H54 (cell line): ENCODE results near the gene SVOP.
"Not testable (repeated sequence)": the region's sequence is repeated elsewhere in the genome, so short reads cannot be mapped to it uniquely, and the experiment has no call there.

ENCODE experiments used
- DNase-seq: peaks from one replicate; pipeline ENCODE4 v3.0.0; 2011; ENCODE audit warnings: low spot score, mixed read lengths; ENCODE audit not compliant: insufficient read length
- FAIRE-seq: peaks from 3 replicates; lab custom pipeline; 2011; peaks lifted over from hg19 to GRCh38; lab: Jason Lieb, UNC
- POLR2A ChIP-seq: IDR thresholded peaks from 2 replicates; pipeline ENCODE4 v1.6.1; 2011; ENCODE audit warnings: low read depth, mild to moderate bottlenecking, low read length

The SVOP gene

GRCh38 chr12:109020796-109021380 lies at the start of gene SVOP:
SVOP (minus strand) TSS chr12:109021068; CDS start chr12:109020868, 200 bp downstream.
- TF ChIP-seq POLR2A: no peak
- FAIRE-seq (no peak), DNase-seq (peak; percentile 82)

GRCh38 chr12:109069307-109070271 lies 48.7 kb upstream of the SVOP start:
- FAIRE-seq: no peak
- DNase-seq: no peak
- no peak for TF ChIP-seq POLR2A

GRCh38 chr12:109065853-109066193 lies 45.0 kb upstream of the SVOP start:
- no peak for DNase-seq
- no peak for FAIRE-seq
- no peak for TF ChIP-seq POLR2A

- FAIRE-seq (no peak), DNase-seq (no peak)
- TF ChIP-seq POLR2A: no peak
Measured at GRCh38 chr12:109065154-109065852, 44.4 kb upstream of the SVOP start.

- FAIRE-seq (no peak), DNase-seq (no peak)
- no peak for TF ChIP-seq POLR2A
Measured at GRCh38 chr12:109064143-109064542, 43.3 kb upstream of the SVOP start.

GRCh38 chr12:109058773-109059172 lies 37.9 kb upstream of the SVOP start:
- no peak for TF ChIP-seq POLR2A
- FAIRE-seq (no peak), DNase-seq (no peak)

- FAIRE-seq (no peak), DNase-seq (no peak)
- TF ChIP-seq POLR2A: no peak
Measured at GRCh38 chr12:109057376-109057775, 36.5 kb upstream of the SVOP start.

GRCh38 chr12:109056891-109057290 lies 36.0 kb upstream of the SVOP start:
- no peak for FAIRE-seq
- no peak for TF ChIP-seq POLR2A
- no peak for DNase-seq

- FAIRE-seq (no peak), DNase-seq (no peak)
- TF ChIP-seq POLR2A: no peak
Measured at GRCh38 chr12:109054520-109054919, 33.7 kb upstream of the SVOP start.

GRCh38 chr12:109054124-109054513 lies 33.3 kb upstream of the SVOP start:
- FAIRE-seq, DNase-seq: not testable (repeated sequence)

GRCh38 chr12:109053382-109054123 lies 32.7 kb upstream of the SVOP start:
- DNase-seq (no peak), FAIRE-seq (peak; percentile 20)
- no peak for TF ChIP-seq POLR2A

- peak; percentile 68 for DNase-seq
- FAIRE-seq: no peak
- TF ChIP-seq POLR2A: peak; percentile 34; the same call in 1 of the 2 replicates
Measured at GRCh38 chr12:109052414-109053323, 31.8 kb upstream of the SVOP start, which contains the start of gene USP30. USP30 (plus strand) TSS chr12:109052576; CDS start chr12:109052679, 103 bp downstream.
